Fibroblast of lung (primary cell): Measurements from ENCODE around the gene PRAMEF20. TPM values are rescaled to one million over a fixed set of nuclear protein-coding genes. Genes with fewer than 3 reads are reported as not detected.

ENCODE experiments used
- DNase-seq, 2 donors: peaks; one replicate each; pipeline versions ENCODE4 v3.0.0 to v3.0.0-alpha.2; 2010; ENCODE audit warnings: low read depth in 2 of 2
- H2AFZ ChIP-seq: 2 replicates; pipeline ENCODE4 v1.5.1; 2012; ENCODE audit warnings: low read length, control low read depth, inconsistent platforms
- H3K27ac ChIP-seq: 2 replicates; pipeline ENCODE4 v1.5.1; 2011; ENCODE audit warnings: low read length, control low read depth; ENCODE audit not compliant: insufficient read depth
- H3K27me3 ChIP-seq: 2 replicates; pipeline ENCODE4 v1.5.1; 2011; ENCODE audit warnings: mild to moderate bottlenecking, low read length; ENCODE audit not compliant: control insufficient read depth, insufficient read depth
- H3K36me3 ChIP-seq: 2 replicates; pipeline ENCODE4 v1.5.1; 2011; ENCODE audit warnings: low read length; ENCODE audit not compliant: control insufficient read depth, insufficient read depth
- H3K4me1 ChIP-seq: 2 replicates; pipeline ENCODE4 v1.5.1; 2011; ENCODE audit warnings: low read length; ENCODE audit not compliant: control insufficient read depth, insufficient read depth; ENCODE audit errors: extremely low read depth
- H3K4me2 ChIP-seq: 2 replicates; pipeline ENCODE4 v1.5.1; 2011; ENCODE audit warnings: low read length, control low read depth; ENCODE audit not compliant: insufficient read depth; ENCODE audit errors: extremely low read depth
- H3K4me3 ChIP-seq, 4 experiments: fragments of 200-600 bp in 1 of 4; sonication (generic) in 1 of 4; replicated peaks in 1 of 4; 2 replicates each; pipeline ENCODE4 v1.5.1; 2011 to 2016; ENCODE audit warnings: low read length in 4 of 4, low read depth in 3 of 4, mild to moderate bottlenecking in 3 of 4, control low read depth in 2 of 4, inconsistent platforms in 1 of 4, mixed read lengths in 1 of 4; ENCODE audit not compliant: insufficient read depth in 1 of 4; ENCODE audit errors: control extremely low read depth in 1 of 4
- H3K79me2 ChIP-seq: 2 replicates; pipeline ENCODE4 v1.5.1; 2012; ENCODE audit warnings: mild to moderate bottlenecking, low read length, inconsistent platforms; ENCODE audit not compliant: control insufficient read depth, insufficient read depth
- H3K9ac ChIP-seq: 2 replicates; pipeline ENCODE4 v1.5.1; 2011; ENCODE audit warnings: mild to moderate bottlenecking, low read length, control low read depth; ENCODE audit not compliant: insufficient read depth
- H3K9me3 ChIP-seq: 2 replicates; pipeline ENCODE4 v1.5.1; 2012; ENCODE audit warnings: low read depth, low read length; ENCODE audit not compliant: control insufficient read depth, insufficient read depth
- H4K20me1 ChIP-seq: 2 replicates; pipeline ENCODE4 v1.5.1; 2011; ENCODE audit warnings: low read length; ENCODE audit not compliant: control insufficient read depth, insufficient read depth; ENCODE audit errors: extremely low read depth
- EZH2 ChIP-seq: IDR thresholded peaks from 2 replicates; pipeline ENCODE4 v1.5.1; 2012; ENCODE audit warnings: low read length, control low read depth, mild to moderate bottlenecking; ENCODE audit errors: missing control alignments
- polyA plus RNA-seq, 2 donors: library from polyadenylated mRNA; depleted of rRNA in 1 of 2; stranded (reverse) in 1 of 2; unstranded in 1 of 2; fragments of >200 nt; gene quantifications; 2 replicates each; pipeline ENCODE4 v1.2.1, GENCODE V29; 2011 to 2012; ENCODE audit warnings: missing spikeins in 1 of 2
- total RNA-seq: library from RNA; depleted of rRNA; stranded (reverse); fragments of >200 nt; gene quantifications from 2 replicates; pipeline ENCODE4 v1.2.1, GENCODE V29; 2014
- TF ChIP-seq, protein P1 (sequence below), 2 donors: IDR thresholded peaks in 1 of 2; conservative IDR thresholded peaks in 1 of 2; 1 replicate in 1 of 2; 2 replicates in 1 of 2; pipeline ENCODE4 v1.5.1; 2011 to 2012; ENCODE audit warnings: low read length in 2 of 2, control low read depth in 1 of 2, inconsistent platforms in 1 of 2, low read depth in 1 of 2, mild to moderate bottlenecking in 1 of 2

Gene PRAMEF20
- total and polyA plus RNA-seq, 2 donors (not counting 1 experiment from before 2014, with no cell fraction given), result not detected

GRCh38 chr1:13461977-13462376, 51.7 kb downstream of the PRAMEF20 start:
- TF ChIP-seq EZH2, result no peak
- TF ChIP-seq, protein P1, sequence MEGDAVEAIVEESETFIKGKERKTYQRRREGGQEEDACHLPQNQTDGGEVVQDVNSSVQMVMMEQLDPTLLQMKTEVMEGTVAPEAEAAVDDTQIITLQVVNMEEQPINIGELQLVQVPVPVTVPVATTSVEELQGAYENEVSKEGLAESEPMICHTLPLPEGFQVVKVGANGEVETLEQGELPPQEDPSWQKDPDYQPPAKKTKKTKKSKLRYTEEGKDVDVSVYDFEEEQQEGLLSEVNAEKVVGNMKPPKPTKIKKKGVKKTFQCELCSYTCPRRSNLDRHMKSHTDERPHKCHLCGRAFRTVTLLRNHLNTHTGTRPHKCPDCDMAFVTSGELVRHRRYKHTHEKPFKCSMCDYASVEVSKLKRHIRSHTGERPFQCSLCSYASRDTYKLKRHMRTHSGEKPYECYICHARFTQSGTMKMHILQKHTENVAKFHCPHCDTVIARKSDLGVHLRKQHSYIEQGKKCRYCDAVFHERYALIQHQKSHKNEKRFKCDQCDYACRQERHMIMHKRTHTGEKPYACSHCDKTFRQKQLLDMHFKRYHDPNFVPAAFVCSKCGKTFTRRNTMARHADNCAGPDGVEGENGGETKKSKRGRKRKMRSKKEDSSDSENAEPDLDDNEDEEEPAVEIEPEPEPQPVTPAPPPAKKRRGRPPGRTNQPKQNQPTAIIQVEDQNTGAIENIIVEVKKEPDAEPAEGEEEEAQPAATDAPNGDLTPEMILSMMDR (conservative IDR thresholded peaks at IDR 0.05 in 1 of 2, IDR thresholded peaks at IDR 0.05 in 1 of 2; ENCODE audit: low read depth in 1 of 2, low read length in 2 of 2), result no peak
- Histone ChIP-seq H3K79me2 (no peaks in the 10 kb centered on the region), H3K4me1 (no peaks in the 10 kb centered on the region), H3K9ac (no peak overlapping the region), H3K27me3 (no peaks in the 10 kb centered on the region), H4K20me1 (no peaks in the 10 kb centered on the region), H3K4me3 (no peak overlapping the region), H3K36me3 (no peaks in the 10 kb centered on the region), H3K9me3 (no peaks in the 10 kb centered on the region), H2AFZ (no peak overlapping the region), H3K27ac (no peak overlapping the region), H3K4me2 (no peak overlapping the region)
- no peak for DNase-seq

DNA sequence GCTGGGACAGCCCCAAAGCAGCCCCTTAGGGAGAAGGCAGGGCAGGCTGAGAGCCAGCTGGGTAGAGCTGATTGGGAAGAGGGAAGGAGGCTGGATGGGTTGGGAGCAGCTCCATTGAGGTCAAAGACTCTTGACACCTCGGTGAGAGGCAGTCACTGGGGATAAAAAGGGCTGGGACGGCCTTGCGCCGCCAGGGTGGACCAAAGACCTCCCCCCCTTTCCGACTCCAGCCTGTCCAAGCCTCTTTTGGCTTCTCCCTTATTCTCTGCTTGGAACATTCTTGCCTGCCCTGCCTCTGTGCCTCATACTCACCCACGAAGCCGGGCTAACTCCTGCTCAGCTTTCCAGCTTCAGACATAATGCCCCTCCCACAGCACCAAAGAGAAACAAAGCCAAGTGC, 52.4 kb downstream of the PRAMEF20 start:
- Histone ChIP-seq H3K4me3 (no peak overlapping the region), H3K4me2 (no peak overlapping the region), H3K4me1 (no peaks in the 10 kb centered on the region), H3K9me3 (no peaks in the 10 kb centered on the region), H3K9ac (no peak overlapping the region), H3K79me2 (no peaks in the 10 kb centered on the region), H4K20me1 (no peaks in the 10 kb centered on the region), H2AFZ (no peak overlapping the region), H3K36me3 (no peaks in the 10 kb centered on the region), H3K27ac (no peak overlapping the region), H3K27me3 (no peaks in the 10 kb centered on the region)
- TF ChIP-seq EZH2, result no peak
- TF ChIP-seq, protein P1 (conservative IDR thresholded peaks at IDR 0.05 in 1 of 2, IDR thresholded peaks at IDR 0.05 in 1 of 2; ENCODE audit: low read depth in 1 of 2, low read length in 2 of 2), result no peak
- DNase-seq, result no peak

- H3K27me3 ChIP-seq, result no peaks in the 10 kb centered on the region
- no peaks in the 10 kb centered on the region for H3K4me1 ChIP-seq
- no peaks in the 10 kb centered on the region for H4K20me1 ChIP-seq
- no peak overlapping the region for H2AFZ ChIP-seq
- no peaks in the 10 kb centered on the region for H3K9me3 ChIP-seq
- DNase-seq, result no peak
- no peak overlapping the region for H3K4me2 ChIP-seq
- H3K27ac ChIP-seq, result no peak overlapping the region
- H3K36me3 ChIP-seq, result no peaks in the 10 kb centered on the region
- TF ChIP-seq, protein P1 (conservative IDR thresholded peaks at IDR 0.05 in 1 of 2, IDR thresholded peaks at IDR 0.05 in 1 of 2; ENCODE audit: low read depth in 1 of 2, low read length in 2 of 2), result no peak
- no peak for TF ChIP-seq EZH2
- no peaks in the 10 kb centered on the region for H3K79me2 ChIP-seq
- no peak overlapping the region for H3K9ac ChIP-seq
- no peak overlapping the region for H3K4me3 ChIP-seq
Measured at GRCh38 chr1:13465515-13465914, 55.3 kb downstream of the PRAMEF20 start.
